Measurements from ENCODE around the gene PPP1R37. TPM values are rescaled to one million over a fixed set of nuclear protein-coding genes. Genes with fewer than 3 reads are reported as not detected.

PPP1R37 gene
- total RNA-seq, 2 experiments from 2014 or later, result 20.9 to 21.2 TPM

DNA sequence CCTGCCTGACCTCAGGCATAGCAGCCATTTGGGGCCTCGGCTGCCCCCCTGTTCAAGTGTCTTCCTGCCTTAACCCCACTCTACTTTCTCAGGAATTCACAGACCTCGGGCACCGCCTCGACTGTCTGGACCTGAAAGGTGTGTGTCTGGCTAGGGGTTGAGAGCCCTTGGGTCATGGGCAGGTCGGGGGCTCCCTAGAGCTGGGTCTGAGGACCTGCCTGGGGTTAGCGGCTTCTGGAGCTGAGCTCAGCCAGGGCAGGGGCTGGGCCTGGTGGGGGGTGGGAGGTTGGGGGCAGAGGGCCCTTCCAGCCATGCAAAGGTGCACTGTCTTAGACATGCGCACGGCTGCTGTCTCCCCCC lies 47.1 kb downstream of the PPP1R37 start:
- TF ChIP-seq, protein P1, sequence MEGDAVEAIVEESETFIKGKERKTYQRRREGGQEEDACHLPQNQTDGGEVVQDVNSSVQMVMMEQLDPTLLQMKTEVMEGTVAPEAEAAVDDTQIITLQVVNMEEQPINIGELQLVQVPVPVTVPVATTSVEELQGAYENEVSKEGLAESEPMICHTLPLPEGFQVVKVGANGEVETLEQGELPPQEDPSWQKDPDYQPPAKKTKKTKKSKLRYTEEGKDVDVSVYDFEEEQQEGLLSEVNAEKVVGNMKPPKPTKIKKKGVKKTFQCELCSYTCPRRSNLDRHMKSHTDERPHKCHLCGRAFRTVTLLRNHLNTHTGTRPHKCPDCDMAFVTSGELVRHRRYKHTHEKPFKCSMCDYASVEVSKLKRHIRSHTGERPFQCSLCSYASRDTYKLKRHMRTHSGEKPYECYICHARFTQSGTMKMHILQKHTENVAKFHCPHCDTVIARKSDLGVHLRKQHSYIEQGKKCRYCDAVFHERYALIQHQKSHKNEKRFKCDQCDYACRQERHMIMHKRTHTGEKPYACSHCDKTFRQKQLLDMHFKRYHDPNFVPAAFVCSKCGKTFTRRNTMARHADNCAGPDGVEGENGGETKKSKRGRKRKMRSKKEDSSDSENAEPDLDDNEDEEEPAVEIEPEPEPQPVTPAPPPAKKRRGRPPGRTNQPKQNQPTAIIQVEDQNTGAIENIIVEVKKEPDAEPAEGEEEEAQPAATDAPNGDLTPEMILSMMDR (IDR thresholded peaks at IDR 0.05), result no peak
- ATAC-seq (no peak), DNase-seq (no peak)
- H3K4me1 Mint-ChIP-seq (ENCODE audit: low read depth), result no peaks in the 10 kb centered on the region
- H3K36me3 Mint-ChIP-seq (ENCODE audit: low read depth), result peaks cover 10% of the 10 kb centered on the region
- no peaks in the 10 kb centered on the region for H3K9me3 Mint-ChIP-seq
- ChIA-PET CTCF (no interaction called here), POLR2A (interaction anchor here (1.4 kb wide), 1 partner anchor 11 kb away, joined by 3 read pairs; no protein-coding TSS in a partner anchor)
- H3K27me3 Mint-ChIP-seq, result no peaks in the 10 kb centered on the region
- H3K27ac Mint-ChIP-seq, result no peak overlapping the region
- H3K4me3 Mint-ChIP-seq, result no peak overlapping the region
- intact Hi-C loops (cut with micrococcal nuclease), result no loop called here

DNA sequence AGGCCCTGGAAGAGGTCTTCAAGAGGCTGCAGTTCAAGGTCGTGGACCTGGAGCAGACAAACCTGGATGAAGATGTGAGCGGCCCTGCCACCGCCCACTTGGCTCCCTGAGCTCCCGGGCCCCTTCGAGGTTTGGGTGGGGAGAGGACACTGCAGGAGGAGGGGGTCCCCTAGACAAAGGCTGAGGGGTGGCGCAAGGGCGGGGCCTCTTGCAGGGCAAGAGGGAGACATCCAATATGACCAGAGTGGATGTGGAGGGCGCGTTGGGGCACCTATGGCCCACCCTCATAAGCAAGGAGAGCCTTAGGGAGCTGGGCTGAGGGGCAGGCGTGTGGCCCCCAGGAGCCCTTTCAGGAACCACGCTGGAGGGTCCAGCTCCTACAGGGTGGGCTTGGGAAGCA lies 47.6 kb downstream of the PPP1R37 start:
- no peaks in the 10 kb centered on the region for H3K9me3 Mint-ChIP-seq
- H3K4me3 Mint-ChIP-seq, result no peak overlapping the region
- CTCF ChIA-PET, result no interaction called here
- POLR2A ChIA-PET, result interaction anchor here (1.4 kb wide), 1 partner anchor 11 kb away, joined by 3 read pairs; no protein-coding TSS in a partner anchor
- peaks cover 10% of the 10 kb centered on the region for H3K36me3 Mint-ChIP-seq (ENCODE audit: low read depth)
- H3K4me1 Mint-ChIP-seq (ENCODE audit: low read depth), result no peaks in the 10 kb centered on the region
- H3K27me3 Mint-ChIP-seq, result no peaks in the 10 kb centered on the region
- TF ChIP-seq, protein P1 (IDR thresholded peaks at IDR 0.05), result no peak
- no peak overlapping the region for H3K27ac Mint-ChIP-seq
- DNase-seq, result no peak
- no peak for ATAC-seq
- intact Hi-C loops (cut with micrococcal nuclease), result no loop called here

DNA sequence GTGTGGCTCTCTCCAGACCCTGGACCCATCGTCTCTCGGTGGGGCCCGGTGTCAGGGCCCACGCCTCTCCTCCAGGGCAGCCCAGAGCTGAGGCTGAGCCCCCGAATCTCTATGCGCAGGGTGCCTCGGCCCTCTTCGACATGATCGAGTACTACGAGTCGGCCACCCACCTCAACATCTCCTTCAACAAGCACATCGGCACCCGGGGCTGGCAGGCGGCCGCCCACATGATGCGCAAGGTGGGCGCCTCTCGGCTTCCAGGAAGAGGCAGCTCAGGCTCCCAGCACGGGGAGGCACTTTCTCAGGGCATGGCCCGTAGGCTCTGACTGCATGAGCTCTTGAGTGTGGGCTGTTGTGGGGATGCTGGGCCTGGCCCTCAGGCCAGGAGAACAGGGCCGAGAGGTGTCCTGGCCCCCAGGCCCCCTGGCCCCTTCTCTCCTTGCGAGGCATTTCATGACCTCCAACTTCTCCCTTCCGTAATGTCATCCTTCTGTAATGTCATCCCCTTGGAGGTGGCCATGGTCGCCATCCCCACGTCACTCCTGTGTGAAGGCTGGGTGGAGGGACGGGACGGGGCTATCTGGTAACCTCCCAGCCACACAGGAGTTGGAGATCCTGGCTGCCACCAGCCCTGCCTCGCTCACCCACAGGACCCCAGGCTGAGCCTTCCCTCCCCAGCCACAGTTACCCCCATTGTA lies 48.4 kb downstream of the PPP1R37 start:
- DNase-seq (no peak), ATAC-seq (no peak)
- H3K4me3 Mint-ChIP-seq, result no peak overlapping the region
- ChIA-PET CTCF (no interaction called here), POLR2A (no interaction called here)
- no peak overlapping the region for H3K27ac Mint-ChIP-seq
- peaks cover 10% of the 10 kb centered on the region for H3K36me3 Mint-ChIP-seq (ENCODE audit: low read depth)
- H3K4me1 Mint-ChIP-seq (ENCODE audit: low read depth), result no peaks in the 10 kb centered on the region
- intact Hi-C loops (cut with micrococcal nuclease), result no loop called here
- no peaks in the 10 kb centered on the region for H3K9me3 Mint-ChIP-seq
- no peaks in the 10 kb centered on the region for H3K27me3 Mint-ChIP-seq
- TF ChIP-seq, protein P1 (IDR thresholded peaks at IDR 0.05), result no peak

DNA sequence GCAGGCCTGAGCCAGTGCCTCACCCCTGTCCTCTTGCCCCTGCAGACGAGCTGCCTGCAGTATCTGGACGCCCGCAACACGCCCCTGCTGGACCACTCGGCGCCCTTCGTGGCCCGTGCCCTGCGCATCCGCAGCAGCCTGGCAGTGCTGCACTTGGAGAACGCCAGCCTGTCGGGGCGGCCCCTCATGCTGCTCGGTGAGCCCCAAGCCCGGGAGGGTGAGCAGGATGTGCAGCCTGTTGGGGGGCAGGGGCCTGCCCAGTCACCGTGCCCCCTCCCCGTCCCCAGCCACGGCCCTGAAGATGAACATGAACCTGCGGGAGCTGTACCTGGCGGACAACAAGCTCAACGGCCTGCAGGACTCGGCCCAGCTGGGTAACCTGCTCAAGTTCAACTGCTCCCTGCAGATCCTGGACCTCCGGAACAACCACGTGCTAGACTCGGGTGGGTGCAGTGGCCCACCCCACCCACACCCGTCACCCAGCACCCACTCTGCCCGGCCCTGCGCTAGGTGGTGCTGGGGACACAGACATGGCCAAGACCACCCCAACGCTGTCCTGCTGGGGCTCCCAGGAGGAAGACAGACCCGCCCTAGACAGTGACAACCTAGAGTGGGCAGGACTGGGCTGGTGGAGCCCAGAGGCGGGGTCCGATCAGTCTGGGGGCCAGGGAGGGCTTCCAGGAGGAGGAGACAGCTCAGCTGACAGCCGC lies 49.2 kb downstream of the PPP1R37 start:
- CTCF ChIA-PET, result interaction anchor here (1.2 to 1.8 kb wide), 3 partner anchors 11 to 107 kb away, joined by 4 to 8 read pairs (median 4); no protein-coding TSS in a partner anchor
- POLR2A ChIA-PET, result interaction anchor here (1.0 kb wide), 1 partner anchor 11 kb away, joined by 3 read pairs; no protein-coding TSS in a partner anchor
- H3K4me3 Mint-ChIP-seq, result no peak overlapping the region
- H3K36me3 Mint-ChIP-seq (ENCODE audit: low read depth), result peaks cover 11% of the 10 kb centered on the region
- ATAC-seq (no peak), DNase-seq (no peak)
- TF ChIP-seq, protein P1 (IDR thresholded peaks at IDR 0.05), result no peak
- no peaks in the 10 kb centered on the region for H3K9me3 Mint-ChIP-seq
- no peaks in the 10 kb centered on the region for H3K4me1 Mint-ChIP-seq (ENCODE audit: low read depth)
- no peaks in the 10 kb centered on the region for H3K27me3 Mint-ChIP-seq
- H3K27ac Mint-ChIP-seq, result no peak overlapping the region
- intact Hi-C loops (cut with micrococcal nuclease), result no loop called here

DNA sequence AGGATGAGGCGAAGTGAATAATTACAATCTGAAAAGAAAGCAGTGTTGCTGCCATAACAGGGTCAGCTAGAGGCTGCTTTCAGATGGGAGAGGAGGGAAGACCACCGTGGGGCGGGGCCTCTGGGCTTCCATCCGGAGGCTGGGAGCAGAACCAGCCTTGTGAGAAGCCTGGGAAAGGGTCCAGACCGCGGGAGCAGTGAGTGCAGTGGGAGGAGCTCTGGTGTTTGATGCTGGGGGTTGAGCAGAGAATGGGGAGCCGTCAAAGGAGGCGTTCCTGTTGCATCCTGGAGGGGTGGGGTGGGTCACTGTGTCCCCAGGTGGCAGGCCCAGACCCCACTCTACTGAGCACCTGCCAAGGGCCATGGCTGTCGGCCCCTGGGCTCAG lies 49.7 kb downstream of the PPP1R37 start:
- Mint-ChIP-seq H3K27ac (no peak overlapping the region), H3K4me3 (no peak overlapping the region), H3K36me3 (ENCODE audit: low read depth) (peaks cover 12% of the 10 kb centered on the region), H3K9me3 (no peaks in the 10 kb centered on the region), H3K27me3 (no peaks in the 10 kb centered on the region), H3K4me1 (ENCODE audit: low read depth) (no peaks in the 10 kb centered on the region)
- DNase-seq (no peak), ATAC-seq (no peak)
- intact Hi-C loops (cut with micrococcal nuclease), result no loop called here
- POLR2A ChIA-PET, result interaction anchor here (1.0 kb wide), 1 partner anchor 10 kb away, joined by 3 read pairs; no protein-coding TSS in a partner anchor
- CTCF ChIA-PET, result interaction anchor here (1.2 to 1.8 kb wide), 3 partner anchors 11 to 107 kb away, joined by 4 to 8 read pairs (median 4); no protein-coding TSS in a partner anchor
- TF ChIP-seq, protein P1 (IDR thresholded peaks at IDR 0.05), result no peak
